Ovary (tissue), 3 donors: Measurements from ENCODE around the gene RBP7.

Source experiments
- CTCF ChIP-seq, 3 donors: fragments of 450-650 bp in 2 of 3; fragments of 200-600 bp in 1 of 3; IDR thresholded peaks; one replicate each; pipeline versions ENCODE4 v1.5.1 to v1.8.0; 2016 to 2022; ENCODE audit warnings: antibody characterized with exemption in 3 of 3, mild to moderate bottlenecking in 1 of 3
- EP300 ChIP-seq: sonication (generic); formaldehyde crosslinking; IDR thresholded peaks from one replicate; pipeline ENCODE4 v1.6.1; 2017; ENCODE audit warnings: antibody characterized with exemption
- POLR2A ChIP-seq: fragments of 450-650 bp; IDR thresholded peaks from one replicate; pipeline ENCODE4 v1.6.1; 2017; ENCODE audit warnings: antibody characterized with exemption, mild to moderate bottlenecking, moderate library complexity
- donor health status: DM: no; HTN: no; CAD: no.

DNA sequence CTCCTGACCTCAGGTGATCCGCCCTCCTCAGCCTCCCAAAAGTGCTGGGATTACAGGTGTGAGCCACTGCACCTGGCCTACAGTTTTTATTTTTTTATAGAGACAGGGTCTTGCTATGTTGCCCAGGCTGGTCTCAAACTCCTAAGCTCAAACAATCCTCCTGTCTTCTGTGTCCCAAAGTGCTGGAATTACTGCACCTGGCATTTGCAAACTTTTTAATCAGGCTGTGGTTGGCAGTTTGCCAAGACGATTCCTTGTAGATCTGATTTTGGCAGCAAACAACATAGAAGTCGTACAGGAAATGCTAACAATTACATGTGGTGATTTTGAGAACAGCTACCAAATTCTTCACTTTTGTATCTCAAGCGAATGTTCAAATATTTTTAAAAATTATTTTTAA is 10.1 kb downstream of the RBP7 start:
- TF ChIP-seq CTCF (IDR thresholded peaks at IDR 0.05), result no peak
- no peak for TF ChIP-seq EP300
- no peak for TF ChIP-seq POLR2A
